Measurements from ENCODE around the gene TESMIN.

TESMIN gene

DNA sequence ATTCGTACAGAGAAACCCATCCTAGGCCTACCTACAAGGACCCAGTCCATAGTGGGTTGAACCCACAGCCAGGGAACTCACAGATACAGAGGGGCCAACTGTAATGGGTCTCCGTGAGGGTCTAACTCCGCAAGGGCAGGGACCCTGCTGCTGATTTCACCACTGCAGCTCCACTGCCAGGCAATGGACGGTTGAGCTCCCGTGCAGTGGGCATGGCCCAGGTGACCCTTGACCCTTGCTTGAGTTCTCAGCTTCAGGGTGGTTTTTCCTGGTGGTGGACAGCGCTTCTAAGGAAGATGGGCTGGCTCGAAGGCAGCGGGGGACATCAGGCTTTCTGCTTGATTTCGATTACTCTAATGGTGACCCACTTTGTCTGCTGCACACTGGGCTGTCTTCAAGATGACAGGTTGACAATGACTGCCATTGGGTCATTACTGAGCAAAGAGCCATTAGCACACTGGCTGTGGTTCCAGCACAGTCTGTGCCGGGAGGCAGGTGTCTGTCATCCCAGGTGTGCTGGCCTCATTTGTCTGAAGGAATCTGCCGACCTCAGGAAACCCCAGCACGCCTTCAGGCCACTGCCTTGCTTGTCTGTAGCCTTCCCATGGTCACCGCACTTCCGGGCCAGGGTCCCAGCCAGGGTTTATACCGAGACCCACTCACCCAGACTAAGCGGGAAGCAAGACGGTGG, 70.6 kb downstream of the TESMIN start:
- no peak for DNase-seq

DNA sequence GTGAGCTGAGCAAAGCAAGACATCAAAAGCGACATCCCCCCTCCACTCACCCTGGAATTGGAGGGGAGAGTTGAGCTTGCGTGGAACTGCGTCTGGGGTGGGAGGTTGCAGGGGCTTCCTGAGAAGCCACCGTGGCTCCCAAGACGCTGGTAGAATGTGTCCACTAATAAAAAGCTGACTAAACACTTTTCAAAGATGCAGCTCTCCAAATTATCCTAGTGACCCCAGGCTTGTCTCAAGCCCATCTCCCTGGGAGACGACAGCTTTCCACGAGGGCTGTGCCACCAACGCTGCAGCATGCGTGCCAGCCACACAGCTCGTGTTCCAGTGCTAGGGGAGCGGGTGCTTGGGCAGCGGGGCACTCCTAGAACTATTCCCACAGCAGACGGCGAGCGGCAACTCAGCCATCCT, 73.3 kb downstream of the TESMIN start:
- DNase-seq: no peak

DNA sequence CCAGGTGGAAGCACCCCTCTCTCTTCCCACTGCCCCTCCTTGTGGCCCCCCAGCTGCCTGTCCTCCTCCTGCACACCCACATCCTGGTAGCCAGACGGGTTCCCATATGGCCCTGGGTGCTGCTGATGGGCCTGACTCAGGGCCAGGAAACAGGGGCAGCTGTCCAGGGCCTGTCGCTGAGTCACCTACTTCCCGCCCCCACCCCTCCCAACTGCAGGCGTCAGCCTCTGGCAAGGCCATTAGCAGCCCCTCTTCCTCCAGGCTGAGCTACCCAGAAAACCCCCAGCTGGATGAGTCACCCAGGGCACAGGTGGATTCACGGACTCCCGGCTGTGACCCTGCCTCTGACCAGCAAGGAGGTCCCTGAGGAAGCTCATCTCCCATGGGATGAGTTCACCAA, 73.9 kb downstream of the TESMIN start:
- DNase-seq: no peak

DNA sequence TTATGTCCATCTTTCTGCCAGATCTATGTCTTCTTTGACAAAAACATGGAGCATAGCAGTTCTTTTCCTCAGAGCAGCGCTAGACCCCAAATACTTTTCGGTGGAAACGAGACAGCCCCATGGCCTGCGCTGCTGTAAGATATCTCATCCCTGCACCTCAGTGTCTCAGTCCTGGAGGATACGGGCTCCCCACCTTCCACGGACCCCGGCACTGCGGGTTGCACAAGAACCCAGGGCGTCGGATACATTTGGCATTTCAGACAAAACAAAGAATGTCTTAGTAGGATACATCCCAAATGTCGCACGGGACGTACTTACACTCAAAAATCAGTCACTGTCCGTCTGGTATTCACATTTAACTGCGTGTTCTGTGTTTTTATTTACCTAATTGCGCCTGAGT, 76.9 kb downstream of the TESMIN start:
- no peak for DNase-seq

DNA sequence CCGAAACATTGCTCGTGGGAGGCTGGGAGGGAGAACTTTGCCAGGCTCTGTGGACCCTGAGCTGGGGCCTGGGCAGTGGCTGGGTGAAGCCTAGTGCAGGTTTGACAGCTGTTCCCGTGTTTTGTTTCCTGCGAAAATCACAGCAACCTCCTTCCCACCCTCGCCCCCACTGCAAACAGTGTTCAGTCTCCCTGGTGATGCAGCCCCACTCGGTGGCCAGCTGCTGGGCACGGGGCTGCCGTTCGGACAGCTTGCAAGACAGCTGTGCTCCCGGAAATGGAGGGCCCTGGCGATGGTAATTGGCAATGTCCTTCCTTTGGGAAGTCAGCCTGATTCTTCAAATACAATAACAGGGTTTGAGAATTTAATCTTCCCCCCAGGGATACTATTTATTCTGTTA, 77.3 kb downstream of the TESMIN start:
- DNase-seq: no peak

DNA sequence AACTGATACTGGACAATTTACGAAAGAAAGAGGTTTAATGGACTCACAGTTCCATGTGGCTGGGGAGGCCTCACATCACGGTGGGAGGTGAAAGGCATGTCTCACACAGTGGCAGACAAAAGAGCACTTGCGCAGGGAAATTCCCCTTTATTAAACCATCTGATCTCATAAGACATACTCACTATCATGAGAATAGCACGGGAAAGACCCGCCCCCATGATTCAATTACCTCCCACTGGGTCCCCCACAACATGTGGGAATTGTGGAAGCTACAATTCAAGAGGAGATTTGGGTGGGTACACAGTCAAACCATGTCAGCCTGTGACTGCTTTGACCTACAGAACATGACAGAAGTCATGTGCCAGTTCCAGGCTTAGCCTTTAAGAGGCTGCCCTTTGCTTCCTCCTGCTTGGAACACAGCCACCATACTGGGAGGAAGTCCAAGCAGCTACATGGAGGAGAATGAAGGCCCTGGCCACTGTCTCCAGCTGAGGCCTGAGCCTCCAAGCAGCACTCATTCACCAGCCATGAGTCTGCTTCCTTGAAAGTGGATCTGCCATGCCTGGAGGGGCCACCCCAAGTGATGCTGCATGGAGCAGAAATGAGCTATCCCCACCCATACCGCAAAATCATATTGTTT, 77.9 kb downstream of the TESMIN start:
- DNase-seq: no peak

DNA sequence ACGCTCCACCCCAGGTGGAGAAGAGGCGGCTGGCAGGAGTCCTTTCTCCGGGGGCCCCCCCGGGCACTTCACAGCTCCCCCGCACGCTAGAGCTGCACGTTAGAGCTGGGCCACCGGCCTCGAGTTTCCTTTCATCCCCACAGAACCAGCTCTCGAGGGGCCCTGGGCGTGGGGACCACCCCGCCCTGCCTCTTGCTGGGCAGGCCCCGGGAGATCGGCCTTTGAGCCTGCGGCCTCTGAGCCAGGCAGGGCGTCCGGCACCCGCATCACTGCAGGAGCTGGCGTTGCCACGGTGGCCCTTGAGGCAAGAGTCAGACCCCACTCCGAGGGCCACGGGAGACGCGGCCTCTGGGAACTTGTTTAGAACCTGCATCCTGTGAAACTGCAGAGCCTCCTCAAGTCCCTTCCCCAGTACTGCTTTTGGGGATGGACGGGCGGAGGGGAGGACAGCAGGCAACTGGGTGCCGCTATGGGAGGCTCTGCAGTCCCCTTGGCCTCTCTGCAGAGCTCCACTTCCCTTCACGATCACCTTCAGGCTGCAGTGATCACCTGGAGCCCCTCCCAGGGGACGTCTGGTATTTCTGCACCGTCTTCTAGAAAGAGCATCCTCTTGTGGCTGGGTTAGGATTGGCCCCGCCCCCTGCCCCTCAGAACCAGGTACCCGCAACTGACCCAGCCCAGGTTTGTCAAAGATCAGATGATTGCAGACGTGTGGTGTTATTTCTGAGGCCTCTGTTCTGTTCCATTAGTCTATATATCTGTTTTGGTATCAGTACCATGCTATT, 80.9 kb downstream of the TESMIN start:
- no peak for DNase-seq

GRCh38 chr11:68669301-68670090, 81.8 kb downstream of the TESMIN start:
- DNase-seq: no peak

DNA sequence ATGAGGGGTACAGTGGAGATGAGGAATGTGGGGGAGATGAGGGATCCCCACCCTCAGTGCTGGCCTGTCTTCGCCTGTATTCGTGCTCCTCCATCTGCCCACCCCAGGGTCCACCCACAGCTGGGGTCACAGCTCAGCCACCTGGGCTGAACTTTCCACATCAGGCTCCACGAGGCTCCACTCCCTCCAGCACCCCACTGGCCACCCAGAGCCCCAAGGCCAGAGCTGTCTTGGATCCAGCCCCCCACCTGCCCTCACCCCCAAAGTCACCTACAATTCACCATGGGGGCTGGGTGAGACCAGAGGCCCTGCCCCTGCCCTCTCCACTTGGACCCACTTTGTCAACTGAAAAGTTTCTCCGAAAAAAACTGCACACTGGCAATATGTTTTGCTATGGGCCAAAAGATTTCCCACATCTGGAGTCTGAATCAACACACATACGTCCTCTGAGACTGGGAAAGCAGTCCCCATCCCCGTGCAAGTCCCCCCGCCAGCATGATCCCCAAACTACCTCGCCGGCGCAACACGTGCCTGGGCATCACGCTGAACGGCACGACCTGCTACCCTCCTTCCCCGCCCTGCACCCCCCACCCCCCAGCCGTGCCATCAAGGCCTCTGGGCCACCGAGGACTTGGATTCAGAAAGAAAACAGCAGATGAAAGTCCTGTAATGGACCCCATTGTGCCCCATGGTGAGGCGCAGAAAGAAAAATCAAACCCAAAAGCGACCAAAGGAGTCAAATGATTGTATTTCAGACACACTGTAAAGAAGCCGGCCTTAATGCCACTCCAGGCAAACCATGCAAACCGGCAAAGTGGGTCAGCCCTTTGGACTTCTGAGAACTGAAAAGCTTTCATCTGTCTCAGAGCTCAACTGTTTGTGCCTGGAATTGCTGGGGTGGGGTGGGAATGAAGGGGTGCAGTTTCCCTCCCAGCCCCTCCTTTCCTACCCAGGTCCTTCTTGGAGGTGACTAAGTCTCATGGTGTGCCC, 83.5 kb downstream of the TESMIN start:
- no peak for DNase-seq

DNA sequence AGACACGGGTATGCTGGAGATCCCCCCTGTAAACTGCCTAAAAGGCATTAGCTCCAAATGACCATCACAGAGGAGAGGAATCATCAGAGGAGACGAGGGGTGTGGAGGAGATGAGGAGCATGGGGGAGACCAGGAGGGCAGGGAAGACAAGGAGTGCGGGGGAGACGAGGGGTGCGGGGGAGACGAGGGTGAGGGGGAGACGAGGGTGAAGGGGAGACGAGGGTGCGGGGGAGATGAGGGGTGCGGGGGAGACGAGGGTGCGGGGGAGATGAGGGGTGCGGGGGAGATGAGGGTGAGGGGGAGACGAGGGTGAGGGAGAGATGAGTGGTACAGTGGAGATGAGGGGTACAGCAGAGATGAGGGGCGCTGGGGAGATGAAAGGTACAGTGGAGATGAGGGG, 84.5 kb downstream of the TESMIN start:
- no peak for DNase-seq

DNA sequence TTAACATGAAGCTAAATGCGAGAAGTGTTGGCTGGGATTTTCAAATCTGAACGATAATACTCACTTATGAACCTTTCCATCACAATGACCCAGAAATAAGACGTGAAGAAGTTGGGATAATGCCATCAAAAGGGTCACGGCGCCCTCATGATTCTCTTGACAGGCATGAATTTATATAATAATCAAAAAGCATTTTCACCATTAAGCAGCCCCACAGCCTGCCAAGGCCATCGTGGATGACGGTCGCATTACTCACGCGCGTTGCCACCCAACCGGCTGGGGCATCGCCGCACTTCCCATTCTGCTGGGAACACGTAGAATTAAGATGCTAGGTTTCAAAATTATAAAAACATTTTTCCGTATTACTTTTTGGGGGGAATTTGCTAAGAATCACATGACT, 85.9 kb downstream of the TESMIN start:
- no peak for DNase-seq

GRCh38 chr11:68664906-68665305, 86.4 kb downstream of the TESMIN start:
- DNase-seq: no peak

DNA sequence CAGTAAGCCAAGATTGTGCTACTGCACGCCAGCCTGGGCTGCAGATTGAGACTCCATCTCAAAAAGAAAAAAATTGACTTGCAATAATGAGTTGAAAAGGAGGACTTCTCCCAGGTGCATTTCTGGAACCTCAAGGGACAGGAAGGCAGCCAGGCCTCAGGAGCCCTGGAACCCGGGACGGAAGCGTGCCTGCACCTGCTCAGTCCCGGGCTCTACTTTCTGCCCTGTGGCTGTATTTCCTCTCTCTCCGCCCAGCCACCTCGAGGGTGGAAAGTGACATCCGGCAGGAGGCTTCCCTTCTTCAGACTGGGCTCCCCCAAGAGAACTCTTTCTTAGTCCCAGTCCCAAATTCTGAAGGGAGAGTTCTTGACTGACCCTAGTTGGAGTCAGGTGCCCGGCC, 87.2 kb downstream of the TESMIN start:
- no peak for DNase-seq

DNA sequence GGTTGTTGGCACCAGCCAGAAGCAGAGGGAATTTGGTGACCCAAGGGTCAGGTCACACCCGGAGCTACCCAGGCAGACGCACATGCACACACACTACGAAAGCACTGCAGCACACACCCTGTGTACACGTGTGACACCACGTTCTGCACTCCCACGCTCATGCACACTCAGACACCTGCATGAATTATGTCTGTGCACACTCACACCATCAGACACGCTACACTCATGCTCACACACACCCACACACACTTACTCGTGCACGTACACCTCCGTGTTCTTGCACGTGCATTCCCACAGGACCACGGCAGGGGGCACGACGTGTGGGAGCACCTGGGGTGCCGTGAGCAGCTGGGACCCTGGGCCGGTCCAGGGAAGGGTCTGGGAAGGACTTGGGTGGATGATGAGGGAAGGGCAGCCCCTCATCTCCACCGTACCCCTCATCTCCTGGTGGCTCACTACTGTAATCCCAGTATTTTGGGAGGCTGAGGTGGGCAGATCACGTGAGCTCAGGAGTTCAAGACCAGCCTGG, 87.8 kb downstream of the TESMIN start:
- no peak for DNase-seq

DNA sequence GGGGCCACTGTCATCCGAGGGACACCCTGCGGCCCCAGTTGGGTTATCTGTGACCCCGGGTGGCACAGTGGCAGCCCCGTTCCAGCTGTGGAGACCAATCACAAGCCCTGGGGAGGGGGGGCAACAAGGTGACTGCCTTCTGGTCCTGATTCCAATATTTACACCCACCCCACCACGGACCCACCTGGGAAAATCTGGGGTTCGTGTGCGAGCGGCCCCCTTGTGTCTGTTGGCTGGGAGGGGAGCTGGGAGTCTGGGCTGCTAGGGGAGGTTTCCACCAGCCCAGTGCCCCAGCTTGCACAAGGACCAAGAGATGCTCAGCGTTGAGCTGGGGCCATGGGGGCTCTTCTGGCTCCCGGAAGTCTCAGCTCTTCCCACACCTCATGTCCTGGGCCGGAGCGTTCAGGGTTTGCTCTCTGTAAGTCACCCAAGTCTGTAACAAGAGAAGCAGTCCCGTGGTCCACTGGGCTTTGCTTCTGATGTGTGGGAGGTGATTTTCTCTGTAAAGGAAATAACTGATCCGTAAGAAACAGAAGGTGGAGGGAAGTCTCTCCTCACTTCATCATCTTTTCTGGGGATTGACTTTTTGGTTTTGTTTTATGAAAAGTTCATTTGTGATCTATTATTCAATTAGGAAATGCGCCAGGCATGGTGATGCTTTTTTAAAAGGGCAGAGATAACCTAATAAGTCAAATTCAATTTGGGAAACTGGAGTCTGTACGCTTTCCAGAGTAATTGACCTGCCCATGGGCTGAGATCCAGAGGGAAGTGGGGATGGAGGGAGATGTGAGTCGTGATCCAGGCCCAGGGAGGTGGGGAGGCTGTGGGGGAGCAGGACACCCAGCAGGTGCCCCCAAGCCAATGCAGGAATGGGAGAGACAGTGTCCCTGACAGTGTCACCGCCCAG, 89.4 kb downstream of the TESMIN start:
- DNase-seq: no peak

DNA sequence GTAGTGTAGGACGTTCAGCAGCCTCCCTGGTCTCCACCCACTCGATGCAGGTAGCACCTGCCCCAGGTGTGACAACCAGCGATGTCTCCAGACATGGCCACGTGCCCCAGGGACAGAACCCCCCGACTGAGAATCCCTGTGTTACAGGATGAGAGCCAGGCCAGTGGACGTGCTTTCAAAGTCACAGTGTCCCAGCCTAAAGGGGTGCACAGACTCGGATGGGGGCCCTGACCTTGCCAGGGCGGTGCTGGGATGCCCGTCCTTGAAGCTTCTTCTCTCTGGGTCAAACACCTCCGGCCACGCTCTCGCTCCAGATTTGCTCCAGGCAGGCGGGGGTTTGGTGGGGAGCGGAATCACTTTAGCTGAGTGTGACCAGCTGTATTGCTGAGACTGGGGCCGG, 90.3 kb downstream of the TESMIN start:
- DNase-seq: no peak

DNA sequence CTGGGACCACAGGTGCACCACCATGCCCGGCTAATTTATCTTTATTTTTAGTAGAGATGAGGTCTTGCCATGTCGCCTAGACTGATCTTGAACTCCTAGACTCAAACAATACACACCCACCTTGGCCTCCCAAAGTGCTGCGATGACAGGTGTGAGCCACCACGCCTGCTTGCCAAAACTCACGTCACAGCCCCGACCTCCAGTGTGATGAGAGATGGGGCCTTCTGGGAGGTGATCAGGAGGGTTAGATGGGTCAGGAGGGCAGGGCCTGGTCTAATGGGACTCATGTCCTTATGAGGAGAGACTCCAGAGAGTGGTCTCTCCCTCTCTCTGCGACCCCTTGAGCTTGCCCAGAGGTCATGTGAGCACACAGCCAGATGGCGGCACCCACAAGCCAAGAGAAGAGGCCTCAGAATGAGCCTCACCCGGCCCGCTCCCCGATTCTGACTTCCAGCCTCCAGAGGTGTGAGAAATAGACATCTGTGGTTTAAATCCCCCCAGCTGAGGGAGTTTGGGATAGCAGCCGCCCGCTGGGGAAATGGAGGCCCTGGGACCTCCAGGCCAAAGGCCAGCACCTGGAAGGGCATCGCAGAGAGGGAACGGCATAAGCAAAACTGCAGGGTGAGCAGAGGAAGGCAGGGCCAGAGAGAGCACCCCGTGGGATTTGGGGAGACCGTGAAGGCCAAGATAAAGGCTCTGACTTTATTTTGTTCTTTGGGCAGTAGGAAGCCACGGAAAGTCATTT, 91.1 kb downstream of the TESMIN start:
- no peak for DNase-seq

- no peak for DNase-seq
Observed at GRCh38 chr11:68659158-68659921, 92.0 kb downstream of the TESMIN start.

- DNase-seq: no peak
Observed at GRCh38 chr11:68658661-68659060, 92.7 kb downstream of the TESMIN start.
